K562 (cell line): ENCODE results near the gene GPN3. TPM values are rescaled to one million over a fixed set of nuclear protein-coding genes. Genes with fewer than 3 reads are reported as not detected.

Experiments
- ATAC-seq: fragments of 200-7000 bp; cut with Tn5 transposase; 3 replicates; pipeline ENCODE4 v1.9.1; 2020; ENCODE audit warnings: moderate library complexity
- BruUV-seq: library from RNA; stranded (reverse); fragments of 400-500 nt; replicated peaks from 2 replicates; lab custom pipeline; 2021; lab: Mats Ljungman, UMichigan
- CTCF ChIA-PET: fragments of 300-600 bp; formaldehyde crosslinking; extraction: SDS; loops from one replicate; lab custom pipeline; 2021; ENCODE audit warnings: low intra/inter-chr PET ratio; lab: Yijun Ruan, JAX
- POLR2A ChIA-PET: fragments of 300-600, 350-650 bp; sonication (Branson Sonifier 250); formaldehyde crosslinking; extraction: SDS; loops from one replicate; lab custom pipeline; 2021; ENCODE audit warnings: antibody characterized with exemption, inconsistent platforms; lab: Yijun Ruan, JAX
- DNase-seq, 4 experiments: peaks; one replicate each; pipeline versions ENCODE4 v3.0.0 to v3.0.0-alpha.2; 2011 to 2018; ENCODE audit warnings: low spot score in 3 of 4, mixed read lengths in 3 of 4; ENCODE audit errors: extremely low read depth in 1 of 4
- FAIRE-seq: peaks from 2 replicates; lab custom pipeline; 2011; peaks lifted over from hg19 to GRCh38; lab: Jason Lieb, UNC
- H2AFZ ChIP-seq: 2 replicates; pipeline ENCODE4 v1.6.0; 2011; ENCODE audit warnings: low read depth, low read length, control low read depth, inconsistent platforms
- H3K27ac ChIP-seq: fragments of 200-600 bp; 3 replicates; pipeline ENCODE4 v1.8.0; 2011; ENCODE audit warnings: low read depth, mild to moderate bottlenecking, control low read depth, inconsistent platforms, low read length, moderate library complexity, mixed read lengths; ENCODE audit errors: extremely low read depth
- H3K27me3 ChIP-seq, 2 experiments: fragments of 300-600 bp in 1 of 2; 2 replicates in 1 of 2; 3 replicates in 1 of 2; pipeline versions ENCODE4 v1.6.0 to v1.8.0; 2011; ENCODE audit warnings: inconsistent platforms in 2 of 2, low read length in 2 of 2, mild to moderate bottlenecking in 1 of 2, mixed read lengths in 1 of 2, moderate library complexity in 1 of 2; ENCODE audit not compliant: control insufficient read depth in 2 of 2, insufficient read depth in 2 of 2
- H3K36me3 ChIP-seq: fragments of 300-600 bp; 3 replicates; pipeline ENCODE4 v1.8.0; 2011; ENCODE audit warnings: mild to moderate bottlenecking, low read length, inconsistent platforms; ENCODE audit not compliant: control insufficient read depth, insufficient read depth
- H3K4me1 ChIP-seq, 2 experiments: fragments of 200-600 bp in 1 of 2; replicated peaks in 1 of 2; 2 replicates in 1 of 2; 3 replicates in 1 of 2; pipeline versions ENCODE4 v1.5.1 to v1.8.0; 2011; ENCODE audit warnings: inconsistent platforms in 2 of 2, low read length in 2 of 2, mild to moderate bottlenecking in 1 of 2, mixed read lengths in 1 of 2, moderate library complexity in 1 of 2; ENCODE audit not compliant: control insufficient read depth in 2 of 2, insufficient read depth in 2 of 2
- H3K4me2 ChIP-seq: 2 replicates; pipeline ENCODE4 v1.6.1; 2011; ENCODE audit warnings: low read length, control low read depth, inconsistent platforms, mixed read lengths; ENCODE audit not compliant: insufficient read depth
- H3K4me3 ChIP-seq: fragments of 200-600 bp; sonication (generic), shearing (Covaris generic); 2 replicates; pipeline ENCODE4 v1.5.1; 2016; ENCODE audit warnings: control low read depth, inconsistent platforms
- H3K79me2 ChIP-seq: fragments of 200-600 bp; 3 replicates; pipeline ENCODE4 v1.8.0; 2011; ENCODE audit warnings: low read length, inconsistent platforms; ENCODE audit not compliant: control insufficient read depth, insufficient read depth
- H3K9ac ChIP-seq, 2 experiments: 2 replicates each; pipeline versions ENCODE4 v1.6.0 to v1.6.1; 2011; ENCODE audit warnings: low read depth in 2 of 2, low read length in 2 of 2, control low read depth in 1 of 2, inconsistent platforms in 1 of 2, mild to moderate bottlenecking in 1 of 2, mixed read lengths in 1 of 2; ENCODE audit not compliant: insufficient read depth in 1 of 2
- H3K9me1 ChIP-seq: one replicate; pipeline ENCODE4 v1.6.0; 2011; ENCODE audit warnings: inconsistent platforms, mild to moderate bottlenecking, low read length, moderate library complexity; ENCODE audit not compliant: control insufficient read depth, insufficient read depth
- H3K9me3 ChIP-seq: replicated peaks from 2 replicates; pipeline ENCODE4 v1.5.1; 2011; ENCODE audit warnings: low read depth, low read length, inconsistent platforms; ENCODE audit not compliant: control insufficient read depth, insufficient read depth
- H4K20me1 ChIP-seq: replicated peaks from 2 replicates; pipeline ENCODE4 v1.6.1; 2011; ENCODE audit warnings: low read length, inconsistent platforms, mixed read lengths; ENCODE audit not compliant: control insufficient read depth, insufficient read depth
- ARID3A ChIP-seq: IDR thresholded peaks from 2 replicates; pipeline ENCODE4 v1.6.1; 2012; ENCODE audit warnings: low read depth, low read length, improper control_type of control experiment, borderline replicate concordance
- FOXA3 ChIP-seq, 2 experiments: fragments of 450-650 bp in 1 of 2; sonication (generic) in 1 of 2; formaldehyde crosslinking; IDR thresholded peaks in 1 of 2; conservative IDR thresholded peaks in 1 of 2; 2 replicates each; pipeline versions ENCODE4 v1.4.0 to v1.8.0; 2020 to 2022; ENCODE audit warnings: mild to moderate bottlenecking in 2 of 2, missing genetic modification reagents in 1 of 2
- HLTF ChIP-seq: fragments of 450-650 bp; IDR thresholded peaks from 2 replicates; pipeline ENCODE4 v1.6.1; 2016
- KLF1 ChIP-seq: fragments of 450-650 bp; IDR thresholded peaks from 2 replicates; pipeline ENCODE4 v1.6.1; 2016; ENCODE audit warnings: missing genetic modification characterization, missing compliant biosample characterization
- MAX ChIP-seq: sonication (generic); formaldehyde crosslinking; IDR thresholded peaks from 2 replicates; pipeline ENCODE4 v1.9.0; 2022; ENCODE audit warnings: mild to moderate bottlenecking, missing genetic modification reagents
- MEF2D ChIP-seq: conservative IDR thresholded peaks from 2 replicates; pipeline ENCODE4 v1.6.1; 2016; ENCODE audit warnings: low read depth, missing genetic modification characterization, missing compliant biosample characterization
- NCOA1 ChIP-seq: fragments of 450-650 bp; IDR thresholded peaks from 2 replicates; pipeline ENCODE4 v1.6.1; 2016; ENCODE audit warnings: low read depth
- NR2C1 ChIP-seq, 2 experiments: fragments of 450-650 bp; IDR thresholded peaks; 2 replicates each; pipeline ENCODE4 v1.6.1; 2017; ENCODE audit warnings: mild to moderate bottlenecking in 2 of 2, antibody characterized with exemption in 1 of 2, inconsistent platforms in 1 of 2, missing compliant biosample characterization in 1 of 2, missing genetic modification characterization in 1 of 2
- RBM22 ChIP-seq: fragments of 200-400 bp; formaldehyde crosslinking; IDR thresholded peaks from 2 replicates; pipeline ENCODE4 v1.6.1; 2018; ENCODE audit warnings: low read length, low read depth; ENCODE audit not compliant: poor library complexity, severe bottlenecking
- SAFB2 ChIP-seq: fragments of 200-400 bp; formaldehyde crosslinking; IDR thresholded peaks from 2 replicates; pipeline ENCODE4 v1.6.1; 2018; ENCODE audit warnings: borderline replicate concordance, low read length, low read depth, moderate library complexity; ENCODE audit not compliant: severe bottlenecking
- SIN3A ChIP-seq, 2 experiments: fragments of 150-350 bp in 1 of 2; IDR thresholded peaks; 2 replicates each; pipeline ENCODE4 v1.6.1; 2011 to 2016; ENCODE audit warnings: borderline replicate concordance in 2 of 2, low read depth in 2 of 2, low read length in 2 of 2, mild to moderate bottlenecking in 2 of 2, moderate library complexity in 2 of 2; ENCODE audit not compliant: control insufficient read depth in 1 of 2
- ZNF408 ChIP-seq: fragments of 250-450 bp; sonication (Bioruptor Pico); IDR thresholded peaks from 2 replicates; pipeline ENCODE4 v1.4.0; 2020; ENCODE audit warnings: low read depth, mild to moderate bottlenecking, moderate library complexity
- ZNF586 ChIP-seq: fragments of 450-650 bp; formaldehyde crosslinking; conservative IDR thresholded peaks from 2 replicates; pipeline ENCODE4 v1.4.0; 2020; ENCODE audit warnings: mild to moderate bottlenecking, moderate library complexity
- ZNF655 ChIP-seq: fragments of 250-450 bp; sonication (Bioruptor Pico); IDR thresholded peaks from 2 replicates; pipeline ENCODE4 v1.5.0; 2021
- WGBS: fragments of 100-300 bp; shearing (Covaris generic); methylation state at CpG from one replicate; pipeline ENCODE4 v1.1.6; 2016; ENCODE audit warnings: low coverage, mixed read lengths; ENCODE audit not compliant: insufficient coverage; ENCODE audit errors: missing lambda C conversion rate; 5-methylcytosine and 5-hydroxymethylcytosine counted together
- in situ Hi-C: fragments of 300-500 bp; cut with MboI; formaldehyde crosslinking; loops from 4 replicates; pipeline ENCODE4 v1.15.0; 2018; ENCODE audit warnings: inconsistent platforms, mixed read lengths
- intact Hi-C: fragments of 100-400 bp; cut with micrococcal nuclease; formaldehyde crosslinking; loops from 2 replicates; pipeline ENCODE4 v1.14.2; 2022
- polyA plus RNA-seq, 8 experiments: library from polyadenylated mRNA; depleted of rRNA in 4 of 8; stranded (reverse) in 5 of 8; unstranded in 3 of 8; fragments of >200 nt; fragmentation: Nextera tagmentation in 2 of 8; fragmentation: Illumina TruSeq in 1 of 8; extraction: Ambion mirVana in 2 of 8; extraction: Trizol in 1 of 8; gene quantifications; 2 replicates each; pipeline versions ENCODE4 v1.2.1 to v1.2.3, GENCODE V29; 2011 to 2014; ENCODE audit warnings: inconsistent platforms in 1 of 8, missing spikeins in 1 of 8
- total RNA-seq, 7 experiments: library from RNA; depleted of rRNA in 6 of 7; stranded (reverse); fragments of >200 nt in 6 of 7; fragmentation: Illumina TruSeq in 2 of 7; extraction: Trizol in 2 of 7; gene quantifications; 2 replicates each; pipeline versions ENCODE4 v1.2.1 to v1.2.3, GENCODE V29; 2011 to 2021; ENCODE audit warnings: low replicate concordance in 1 of 7

Gene GPN3
- total and polyA plus RNA-seq, 9 of the 15 experiments (the other 6 are each of a cell fraction or from before 2014, with no cell fraction given): 35.8 to 123 (median 64.2) TPM

- Histone ChIP-seq H3K27ac (no peak overlapping the region), H3K36me3 (no peaks in the 10 kb centered on the region), H3K79me2 (no peaks in the 10 kb centered on the region), H3K4me1 (peaks cover 0 to 3% of the 10 kb centered on the region in 2 experiments; a peak in 1 of 5 replicates), H4K20me1 (no peaks in the 10 kb centered on the region), H3K9ac (no peak overlapping the region), H3K27me3 (no peaks in the 10 kb centered on the region), H3K9me3 (0 out of 2 replicates have a peak, but pooled peaks cover 1% of the 10 kb centered on the region), H3K4me2 (no peak overlapping the region), H3K9me1 (no peaks in the 10 kb centered on the region), H2AFZ (0 out of 2 replicates have a peak overlapping the region, but pooled peaks have one; percentile 18), H3K4me3 (no peak overlapping the region)
- TF ChIP-seq ZNF655 (CRISPR knock-in tag) (no peak), MEF2D (tag) (no peak), KLF1 (tag) (no peak), NR2C1 (IDR thresholded peaks at IDR 0.05) (no peak), NR2C1 (tag; IDR thresholded peaks at IDR 0.05) (no peak), MAX (CRISPR knock-in tag) (no peak), NCOA1 (no peak), ZNF586 (no peak), FOXA3 (CRISPR knock-in tag; conservative IDR thresholded peaks at IDR 0.05 in 1 of 2, IDR thresholded peaks at IDR 0.05 in 1 of 2) (no peak), ARID3A (no peak), HLTF (no peak), RBM22 (no peak), SAFB2 (no peak), ZNF408 (CRISPR knock-in tag) (no peak), SIN3A (IDR thresholded peaks at IDR 0.05; ENCODE audit: borderline replicate concordance in 2 of 2, control insufficient read depth in 1 of 2, low read depth in 2 of 2, low read length in 2 of 2) (no peak)
- in situ Hi-C loops: no loop called here
- DNase-seq (no peak), FAIRE-seq (no peak), ATAC-seq (no peak)
- intact Hi-C loops: no loop called here
- CTCF ChIA-PET: no interaction called here
- no TSS peak for BruUV-seq
- WGBS: 47% methylated on average over 4 of the region's 4 CpGs
- POLR2A ChIA-PET: no interaction called here
These were observed 40.1 kb upstream of the GPN3 start for GRCh38 chr12:110508071-110508586.
